Measurements from ENCODE around the gene ASMT. TPM values are rescaled to one million over a fixed set of nuclear protein-coding genes. Genes with fewer than 3 reads are reported as not detected.

The ASMT gene
- total RNA-seq, 4 donors from 2014 or later = 0.56 TPM; not detected in 3

DNA sequence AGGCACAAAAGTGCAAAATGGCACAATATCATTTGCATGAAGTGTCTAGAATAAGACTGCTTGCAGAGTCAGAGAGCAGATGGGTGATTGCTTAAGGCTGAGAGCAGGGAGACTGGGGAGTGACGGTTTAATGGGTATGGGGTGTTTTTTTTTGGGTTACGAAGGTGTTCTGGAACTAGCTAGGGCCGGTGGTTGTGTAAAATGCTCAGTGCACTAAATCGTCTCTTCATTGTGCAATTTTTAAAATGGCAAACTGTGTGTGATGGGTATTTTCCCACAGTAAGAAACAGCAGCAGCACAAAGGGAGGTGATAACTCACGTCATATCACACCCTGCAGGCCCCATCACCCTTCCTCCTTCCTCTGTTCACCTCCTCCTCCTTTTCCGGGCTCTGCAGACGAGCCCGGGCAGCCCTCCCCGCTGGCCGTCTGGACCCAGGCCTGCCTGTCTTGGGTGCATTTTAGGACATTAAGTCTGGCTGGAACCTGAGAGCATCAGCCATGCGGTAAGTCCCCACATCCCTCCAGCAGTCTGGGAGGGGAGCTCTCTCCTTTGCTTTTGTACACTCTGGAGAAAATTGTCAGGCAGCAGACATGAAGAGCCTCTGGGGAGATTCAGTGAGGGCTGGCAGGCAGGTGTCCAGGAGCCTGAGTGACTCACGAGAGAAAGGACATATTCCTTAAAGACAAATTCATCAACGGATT, 42.7 kb downstream of the ASMT start:
- ATAC-seq (ENCODE audit: low FRiP score) = no peak
- TF ChIP-seq, protein P1, sequence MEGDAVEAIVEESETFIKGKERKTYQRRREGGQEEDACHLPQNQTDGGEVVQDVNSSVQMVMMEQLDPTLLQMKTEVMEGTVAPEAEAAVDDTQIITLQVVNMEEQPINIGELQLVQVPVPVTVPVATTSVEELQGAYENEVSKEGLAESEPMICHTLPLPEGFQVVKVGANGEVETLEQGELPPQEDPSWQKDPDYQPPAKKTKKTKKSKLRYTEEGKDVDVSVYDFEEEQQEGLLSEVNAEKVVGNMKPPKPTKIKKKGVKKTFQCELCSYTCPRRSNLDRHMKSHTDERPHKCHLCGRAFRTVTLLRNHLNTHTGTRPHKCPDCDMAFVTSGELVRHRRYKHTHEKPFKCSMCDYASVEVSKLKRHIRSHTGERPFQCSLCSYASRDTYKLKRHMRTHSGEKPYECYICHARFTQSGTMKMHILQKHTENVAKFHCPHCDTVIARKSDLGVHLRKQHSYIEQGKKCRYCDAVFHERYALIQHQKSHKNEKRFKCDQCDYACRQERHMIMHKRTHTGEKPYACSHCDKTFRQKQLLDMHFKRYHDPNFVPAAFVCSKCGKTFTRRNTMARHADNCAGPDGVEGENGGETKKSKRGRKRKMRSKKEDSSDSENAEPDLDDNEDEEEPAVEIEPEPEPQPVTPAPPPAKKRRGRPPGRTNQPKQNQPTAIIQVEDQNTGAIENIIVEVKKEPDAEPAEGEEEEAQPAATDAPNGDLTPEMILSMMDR (IDR thresholded peaks at IDR 0.05) = no peak
- no peak for DNase-seq (ENCODE audit: low spot score)

DNA sequence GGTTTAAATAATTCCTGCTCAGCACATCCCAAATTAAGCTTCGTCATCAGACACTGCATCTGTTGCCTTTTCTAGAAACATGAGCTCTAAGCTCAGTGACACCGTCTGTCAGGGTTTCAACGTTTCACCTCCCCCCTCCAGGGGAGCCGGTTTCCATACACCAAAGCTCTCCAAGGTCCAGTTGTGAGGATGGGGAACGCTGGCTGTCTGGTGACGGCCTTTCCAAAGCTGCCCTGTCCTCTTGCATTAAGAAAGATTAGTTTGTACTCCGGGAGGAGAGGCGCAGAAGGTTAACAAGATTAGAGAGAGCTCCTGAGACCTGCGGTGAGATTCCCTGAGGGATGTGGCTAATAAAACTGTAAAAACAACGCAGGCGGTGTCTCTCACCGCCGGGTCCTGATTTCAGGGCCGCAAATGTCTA, 43.2 kb downstream of the ASMT start:
- no peak for DNase-seq (ENCODE audit: low spot score)
- ATAC-seq (ENCODE audit: low FRiP score) = no peak
- TF ChIP-seq, protein P1 (IDR thresholded peaks at IDR 0.05) = no peak

DNA sequence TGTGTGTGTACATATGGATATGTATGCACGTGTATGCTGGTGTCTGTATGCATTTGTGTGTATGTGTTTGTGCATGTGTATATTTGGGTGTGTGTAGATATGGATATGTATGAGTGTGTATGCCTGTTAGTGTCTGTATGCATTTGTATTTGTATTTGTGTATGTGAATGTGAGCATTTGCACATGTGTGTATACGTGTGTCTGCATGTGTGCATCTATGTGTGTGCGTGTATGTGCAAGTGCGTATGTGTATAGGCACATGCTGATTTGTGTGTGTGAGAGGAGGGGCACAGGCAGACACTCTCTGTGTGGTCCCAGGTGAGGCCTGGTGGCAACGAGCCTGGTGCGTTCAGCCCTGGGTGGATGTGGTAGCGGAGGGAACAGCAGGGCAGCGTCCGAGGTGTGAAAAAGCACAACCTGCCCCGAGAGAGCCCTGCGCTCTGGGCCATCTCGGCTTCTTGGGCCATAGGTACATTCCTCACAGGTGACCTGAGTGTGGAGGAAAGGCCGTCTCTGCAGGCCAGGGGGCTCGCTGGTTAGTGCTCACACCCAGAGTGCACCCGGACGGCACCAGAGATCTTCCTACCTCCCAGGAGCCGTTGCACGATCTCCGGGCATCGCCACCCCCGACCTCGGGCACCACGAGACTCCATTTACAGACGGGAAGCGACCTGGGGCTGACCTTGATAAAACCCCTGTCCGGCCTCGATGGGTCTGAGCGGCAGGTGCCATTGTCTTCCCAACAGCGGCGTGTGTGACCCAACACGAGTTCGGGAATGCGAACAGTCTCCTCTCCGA, 45.0 kb downstream of the ASMT start:
- ATAC-seq (ENCODE audit: low FRiP score) (no peak), DNase-seq (ENCODE audit: low spot score) (no peak)
- TF ChIP-seq, protein P1 (IDR thresholded peaks at IDR 0.05) = no peak

DNA sequence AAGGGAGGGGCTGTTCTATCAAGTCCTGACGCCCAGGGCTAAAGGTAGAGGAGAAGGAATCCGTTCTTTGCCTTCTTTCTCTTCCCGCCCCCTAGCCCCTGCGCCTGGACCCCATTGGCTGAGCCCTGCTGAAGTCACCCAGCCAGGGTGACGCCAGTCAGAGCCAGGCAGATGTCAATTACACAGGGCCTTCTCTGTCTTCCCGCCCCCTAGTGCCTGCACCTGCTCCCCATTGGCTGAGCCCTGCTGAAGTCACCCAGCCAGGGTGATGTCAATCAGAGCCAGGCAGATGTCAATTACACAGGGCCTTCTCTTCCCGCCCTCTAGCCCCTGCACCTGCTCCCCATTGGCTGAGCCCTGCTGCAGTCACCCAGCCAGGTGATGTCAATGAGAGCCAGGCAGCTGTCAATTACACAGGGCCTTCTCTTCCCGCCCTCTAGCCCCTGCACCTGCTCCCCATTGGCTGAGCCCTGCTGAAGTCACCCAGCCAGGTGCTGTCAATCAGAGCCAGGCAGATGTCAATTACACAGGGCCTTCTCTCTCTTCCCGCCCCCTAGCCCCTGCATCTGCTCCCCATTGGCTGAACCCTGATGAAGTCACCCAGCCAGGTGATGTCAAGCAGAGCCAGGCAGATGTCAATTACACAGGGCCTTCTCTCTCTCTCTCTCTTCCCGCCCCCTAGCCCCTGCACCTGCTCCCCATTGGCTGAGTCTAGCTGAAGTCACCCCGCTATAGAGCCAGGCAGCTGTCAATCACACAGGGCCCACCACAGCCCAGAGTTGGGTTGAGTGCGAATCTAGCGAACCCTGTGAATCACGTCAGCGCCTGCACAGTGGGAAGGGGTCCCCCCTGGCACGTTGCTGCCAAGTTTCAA, 46.4 kb downstream of the ASMT start:
- TF ChIP-seq, protein P1 (IDR thresholded peaks at IDR 0.05) = no peak
- DNase-seq (ENCODE audit: low spot score) = no peak
- ATAC-seq (ENCODE audit: low FRiP score) = no peak

DNA sequence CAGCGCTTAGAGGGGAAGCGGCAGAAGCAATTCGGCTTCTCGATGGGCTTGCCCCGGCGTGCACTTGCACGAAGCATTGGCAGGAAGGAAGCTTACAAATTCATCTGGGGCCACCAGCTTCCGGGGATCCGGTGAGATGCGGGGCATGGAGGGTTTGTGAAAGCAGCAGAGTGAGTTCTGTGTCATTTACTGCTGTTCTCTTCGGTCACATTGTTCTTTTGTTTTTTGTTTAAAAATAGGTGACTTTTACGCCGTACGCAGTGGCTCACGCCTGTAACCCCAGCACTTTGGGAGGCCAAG, 47.0 kb downstream of the ASMT start:
- TF ChIP-seq, protein P1 (IDR thresholded peaks at IDR 0.05) = no peak
- no peak for ATAC-seq (ENCODE audit: low FRiP score)
- DNase-seq (ENCODE audit: low spot score) = no peak

DNA sequence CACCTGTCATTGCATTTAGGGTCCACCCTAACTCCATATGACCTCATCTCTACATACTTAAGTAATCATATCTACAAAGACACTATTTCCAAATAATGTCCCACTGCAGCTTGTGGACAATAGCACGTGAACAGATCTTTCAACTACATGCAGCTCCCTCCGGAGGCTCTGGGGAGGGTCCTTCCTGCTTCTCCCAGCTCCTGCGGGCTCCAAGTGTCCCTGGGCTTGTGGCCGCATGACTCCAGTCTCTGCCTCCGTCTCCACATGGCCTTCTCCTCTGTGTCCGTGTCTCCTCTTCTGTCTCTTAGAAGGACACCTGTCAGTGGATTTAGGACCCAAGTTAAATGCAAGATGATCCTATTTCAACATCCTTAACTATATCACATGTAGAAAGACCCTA, 52.7 kb downstream of the ASMT start:
- no peak for DNase-seq (ENCODE audit: low spot score)
- ATAC-seq (ENCODE audit: low FRiP score) = no peak
- TF ChIP-seq, protein P1 (IDR thresholded peaks at IDR 0.05) = no peak
